Measurements from ENCODE around the gene NMBR. TPM values are rescaled to one million over a fixed set of nuclear protein-coding genes. Genes with fewer than 3 reads are reported as not detected.
"Not testable (repeated sequence)": the region's sequence is repeated elsewhere in the genome, so short reads cannot be mapped to it uniquely, and the experiment has no call there.

The NMBR gene
- total RNA-seq, 2 donors from 2014 or later: not detected

DNA sequence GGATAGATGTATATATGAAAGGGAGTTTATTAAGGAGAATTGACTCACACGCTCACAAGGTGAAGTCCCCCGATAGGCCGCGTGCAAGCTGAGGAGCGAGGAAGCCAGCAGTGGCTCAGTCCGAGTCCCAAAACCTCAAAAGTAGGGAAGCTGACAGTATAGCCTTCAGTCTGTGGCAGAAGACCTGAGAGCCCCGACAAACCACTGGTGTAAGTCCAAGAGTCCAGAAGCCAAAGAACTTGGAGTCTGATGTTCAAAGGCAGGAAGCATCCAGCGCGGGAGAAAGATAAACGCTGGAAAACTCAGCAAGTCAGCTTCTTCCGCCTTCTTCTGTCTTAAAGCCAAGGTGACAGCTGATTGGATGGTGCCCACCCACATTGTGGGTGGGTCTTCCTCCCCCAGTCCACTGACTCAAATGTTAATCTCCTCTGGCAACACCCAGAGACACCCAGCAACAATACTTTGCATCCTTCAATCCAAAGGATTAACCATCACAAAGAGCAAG, 116.8 kb downstream of the NMBR start:
- DNase-seq (ENCODE audit: low spot score): no peak
- Histone ChIP-seq H3K36me3 (no peaks in the 10 kb centered on the region), H3K4me3 (no peak overlapping the region), H3K9me3 (no peaks in the 10 kb centered on the region), H3K4me1 (no peaks in the 10 kb centered on the region), H3K27ac (no peak overlapping the region), H3K27me3 (no peaks in the 10 kb centered on the region)
- TF ChIP-seq, protein P1, sequence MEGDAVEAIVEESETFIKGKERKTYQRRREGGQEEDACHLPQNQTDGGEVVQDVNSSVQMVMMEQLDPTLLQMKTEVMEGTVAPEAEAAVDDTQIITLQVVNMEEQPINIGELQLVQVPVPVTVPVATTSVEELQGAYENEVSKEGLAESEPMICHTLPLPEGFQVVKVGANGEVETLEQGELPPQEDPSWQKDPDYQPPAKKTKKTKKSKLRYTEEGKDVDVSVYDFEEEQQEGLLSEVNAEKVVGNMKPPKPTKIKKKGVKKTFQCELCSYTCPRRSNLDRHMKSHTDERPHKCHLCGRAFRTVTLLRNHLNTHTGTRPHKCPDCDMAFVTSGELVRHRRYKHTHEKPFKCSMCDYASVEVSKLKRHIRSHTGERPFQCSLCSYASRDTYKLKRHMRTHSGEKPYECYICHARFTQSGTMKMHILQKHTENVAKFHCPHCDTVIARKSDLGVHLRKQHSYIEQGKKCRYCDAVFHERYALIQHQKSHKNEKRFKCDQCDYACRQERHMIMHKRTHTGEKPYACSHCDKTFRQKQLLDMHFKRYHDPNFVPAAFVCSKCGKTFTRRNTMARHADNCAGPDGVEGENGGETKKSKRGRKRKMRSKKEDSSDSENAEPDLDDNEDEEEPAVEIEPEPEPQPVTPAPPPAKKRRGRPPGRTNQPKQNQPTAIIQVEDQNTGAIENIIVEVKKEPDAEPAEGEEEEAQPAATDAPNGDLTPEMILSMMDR (IDR thresholded peaks at IDR 0.05): no peak

DNA sequence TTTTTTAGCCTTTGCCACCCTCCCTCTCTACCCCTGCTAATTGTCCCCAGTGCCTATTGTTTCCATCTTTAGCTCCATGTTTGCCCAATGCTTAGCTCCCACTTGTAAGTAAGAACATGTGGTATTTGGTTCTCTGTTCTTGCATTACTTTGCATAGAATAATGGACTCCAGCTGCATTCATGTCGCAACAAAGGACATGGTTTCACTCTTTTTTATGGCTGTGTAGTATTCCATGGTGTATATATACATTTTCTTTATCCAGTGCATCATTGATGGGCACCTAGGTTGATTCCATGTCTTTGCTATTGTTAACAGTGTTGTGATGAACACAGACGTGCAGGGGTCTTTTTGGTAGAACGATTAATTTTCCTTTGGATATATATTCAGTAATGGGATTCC, 118.4 kb downstream of the NMBR start:
- TF ChIP-seq, protein P1 (IDR thresholded peaks at IDR 0.05): no peak
- Histone ChIP-seq H3K36me3 (no peaks in the 10 kb centered on the region), H3K9me3 (no peaks in the 10 kb centered on the region), H3K27ac (no peak overlapping the region), H3K4me3 (no peak overlapping the region), H3K27me3 (no peaks in the 10 kb centered on the region), H3K4me1 (no peaks in the 10 kb centered on the region)
- no peak for DNase-seq (ENCODE audit: low spot score)

DNA sequence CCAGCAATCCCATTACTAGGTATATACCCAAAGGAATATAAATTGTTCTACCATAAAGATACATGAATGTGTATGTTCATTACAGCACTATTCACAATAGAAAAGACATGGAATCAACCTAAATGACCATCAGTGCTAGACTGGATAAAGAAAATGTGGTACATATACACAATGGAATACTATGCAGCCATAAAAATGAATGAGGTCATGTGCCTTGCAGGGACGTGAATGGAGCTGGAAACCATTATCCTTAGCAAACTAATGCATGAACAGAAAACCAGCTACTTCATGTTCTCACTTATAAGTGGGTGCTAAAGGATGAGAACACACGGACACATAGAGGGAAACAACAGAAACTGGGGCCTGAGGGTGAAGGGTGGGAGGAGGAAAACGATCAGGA, 119.1 kb downstream of the NMBR start:
- not testable (repeated sequence) for H3K4me1 ChIP-seq; H3K27me3 ChIP-seq; H3K36me3 ChIP-seq; H3K4me3 ChIP-seq; H3K9me3 ChIP-seq; DNase-seq (ENCODE audit: low spot score); H3K27ac ChIP-seq

DNA sequence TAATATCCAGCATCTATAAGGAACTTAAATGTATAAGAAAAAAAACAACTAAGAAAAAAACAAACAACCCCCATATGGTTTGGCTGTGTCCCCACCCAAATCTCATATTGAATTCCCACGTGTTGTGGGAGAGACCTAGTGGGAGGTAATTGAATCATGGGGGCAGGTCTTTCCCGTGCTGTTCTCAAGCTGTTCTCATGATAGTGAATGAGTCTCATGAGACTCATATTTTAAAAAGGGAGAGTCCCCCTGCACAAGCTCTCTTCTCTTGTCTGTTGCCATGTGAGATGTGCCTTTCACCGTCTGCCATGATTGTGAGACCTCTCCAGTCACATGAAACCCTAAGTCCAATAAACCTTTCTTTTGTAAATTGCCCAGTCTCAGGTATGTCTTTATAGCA, 119.8 kb downstream of the NMBR start:
- no peaks in the 10 kb centered on the region for H3K36me3 ChIP-seq
- no peak overlapping the region for H3K4me3 ChIP-seq
- no peaks in the 10 kb centered on the region for H3K9me3 ChIP-seq
- DNase-seq (ENCODE audit: low spot score): no peak
- no peaks in the 10 kb centered on the region for H3K27me3 ChIP-seq
- TF ChIP-seq, protein P1 (IDR thresholded peaks at IDR 0.05): no peak
- no peaks in the 10 kb centered on the region for H3K4me1 ChIP-seq
- no peak overlapping the region for H3K27ac ChIP-seq

DNA sequence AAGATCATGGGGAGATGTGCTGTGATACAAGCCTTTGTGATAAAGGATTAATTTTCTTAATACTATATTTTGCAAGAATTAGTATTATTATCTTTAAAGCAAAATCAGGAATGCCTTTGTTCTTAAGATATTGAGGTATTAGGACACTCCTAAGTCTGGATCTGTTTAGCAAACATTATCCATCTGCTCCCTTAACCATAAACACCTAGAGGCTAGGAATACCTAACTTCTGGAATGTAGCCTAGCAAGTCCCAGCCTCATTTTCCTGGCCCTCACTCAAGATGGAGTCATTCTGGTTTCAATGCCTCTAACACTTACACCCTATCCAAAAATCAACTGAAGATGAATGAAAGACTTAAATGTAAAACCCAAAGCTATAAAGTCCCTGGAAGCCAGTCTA, 120.5 kb downstream of the NMBR start:
- no peak for DNase-seq (ENCODE audit: low spot score)
- H3K9me3 ChIP-seq: no peaks in the 10 kb centered on the region
- TF ChIP-seq, protein P1 (IDR thresholded peaks at IDR 0.05): no peak
- no peaks in the 10 kb centered on the region for H3K36me3 ChIP-seq
- H3K4me1 ChIP-seq: no peaks in the 10 kb centered on the region
- no peak overlapping the region for H3K4me3 ChIP-seq
- no peaks in the 10 kb centered on the region for H3K27me3 ChIP-seq
- H3K27ac ChIP-seq: no peak overlapping the region

Other genes starting within 250 kb of the NMBR start
- not detected for gene GJE1, start 14.2 kb downstream of the NMBR start, total RNA-seq
- gene VTA1, start 141 bp upstream of the NMBR start, total RNA-seq: 10 to 100 TPM; 28.2 to 36.4 TPM
- gene ADGRG6, start 154.9 kb upstream of the NMBR start, total RNA-seq: 10 to 100 TPM in 1 of 2 donors, 1 to 10 TPM in 1; 9.2 to 20.6 TPM